Astrocyte of the spinal cord (primary cell): ENCODE results near the gene ITGA11.

ENCODE experiments used
- DNase-seq: peaks from one replicate; pipeline ENCODE4 v3.0.0; 2011; ENCODE audit warnings: low read depth, low spot score
- H3K4me3 ChIP-seq: 2 replicates; pipeline ENCODE4 v1.5.1; 2011; ENCODE audit warnings: low read depth, mild to moderate bottlenecking, low read length, moderate library complexity
- CTCF ChIP-seq: IDR thresholded peaks from 2 replicates; pipeline ENCODE4 v1.5.1; 2012; ENCODE audit warnings: low read depth, mild to moderate bottlenecking, low read length, inconsistent platforms
- in situ Hi-C: cut with HindIII; loops from 2 replicates; pipeline ENCODE4 v1.10.0; 2017; ENCODE audit warnings: low sequenced_read_pairs

ITGA11 gene

GRCh38 chr15:68376447-68377060, 55.4 kb downstream of the ITGA11 start:
- no peak overlapping the region for H3K4me3 ChIP-seq
- no peak for TF ChIP-seq CTCF
- in situ Hi-C loops: no loop called here
- no peak for DNase-seq

- DNase-seq: no peak
- TF ChIP-seq CTCF: no peak
- no peak overlapping the region for H3K4me3 ChIP-seq
- in situ Hi-C loops: no loop called here
These were observed 56.2 kb downstream of the ITGA11 start for GRCh38 chr15:68375716-68376220.

GRCh38 chr15:68375191-68375631, 56.8 kb downstream of the ITGA11 start:
- DNase-seq: no peak
- in situ Hi-C loops: no loop called here
- H3K4me3 ChIP-seq: no peak overlapping the region
- no peak for TF ChIP-seq CTCF

- in situ Hi-C loops: no loop called here
- DNase-seq: no peak
- TF ChIP-seq CTCF: no peak
These were observed 57.7 kb downstream of the ITGA11 start for GRCh38 chr15:68374168-68374745.

GRCh38 chr15:68373028-68373427, 58.9 kb downstream of the ITGA11 start:
- no peak for DNase-seq

More at GRCh38 chr15:68374168-68374745, 57.7 kb downstream of the ITGA11 start:
- no peak overlapping the region for H3K4me3 ChIP-seq

GRCh38 chr15:68372291-68372811, 59.6 kb downstream of the ITGA11 start:
- peak; percentile 70 for TF ChIP-seq CTCF
- DNase-seq: peak; percentile 52
- H3K4me3 ChIP-seq: no peak overlapping the region
- in situ Hi-C loops: no loop called here

More at GRCh38 chr15:68373028-68373427, 58.9 kb downstream of the ITGA11 start:
- no peak for TF ChIP-seq CTCF
- in situ Hi-C loops: no loop called here
- no peak overlapping the region for H3K4me3 ChIP-seq
